GM12878 (cell line): ENCODE measurements around the gene EFNA1. TPM values are rescaled to one million over a fixed set of nuclear protein-coding genes. Genes with fewer than 3 reads are reported as not detected.

Experiments used
- polyA plus RNA-seq, 11 experiments: library from polyadenylated mRNA; depleted of rRNA in 4 of 11; unstranded in 6 of 11; stranded (reverse) in 5 of 11; fragments of >200 nt; fragmentation: Nextera tagmentation in 4 of 11; fragmentation: Illumina TruSeq in 1 of 11; extraction: Ambion mirVana in 4 of 11; extraction: Trizol in 1 of 11; gene quantifications; 1 replicate in 1 of 11; 2 replicates in 10 of 11; pipeline versions ENCODE4 v1.2.1 to v1.2.3, GENCODE V29; 2011 to 2016; ENCODE audit warnings: inconsistent platforms in 2 of 11, missing spikeins in 2 of 11, low read depth in 1 of 11
- small RNA-seq: library from RNA; depleted of rRNA; stranded (forward); fragments of <200 nt; gene quantifications from one replicate; pipeline ENCODE3, GENCODE V24; 2014
- total RNA-seq, 4 experiments: library from RNA; depleted of rRNA in 3 of 4; stranded (reverse); fragments of >200 nt in 3 of 4; fragmentation: Illumina TruSeq in 1 of 4; extraction: Trizol in 1 of 4; gene quantifications; 2 replicates each; pipeline versions ENCODE4 v1.2.1 to v1.2.3, GENCODE V29; 2013 to 2021

The EFNA1 gene
- total and polyA plus RNA-seq, 10 of the 15 experiments (the other 5 are each of a cell fraction or from before 2014, with no cell fraction given), result 0.13 to 7.5 (median 0.28) TPM; not detected in 5

Small RNAs within 50 kb of the gene (small RNA-seq; reads per million reads assigned to genes)
- gene HMGN2P18, result not detected
- gene RF00019, result not detected

Other genes starting within 250 kb of the EFNA1 start
Only the 7 nearest of the 26 such genes appear.
- gene ADAM15, start 76.6 kb upstream of the EFNA1 start, total RNA-seq (2014; rRNA removed), result 21.7 and 28.9 TPM in 2 replicates
- 10.5 and 13.0 TPM in 2 replicates for gene ADAM15, start 76.6 kb upstream of the EFNA1 start, total RNA-seq (2014; rRNA removed; fragmentation: Illumina TruSeq; extraction: Trizol)
- gene ADAM15, start 76.6 kb upstream of the EFNA1 start, total RNA-seq (2021), result 30.0 and 38.8 TPM in 2 replicates
- gene ADAM15, start 76.6 kb upstream of the EFNA1 start, polyA plus RNA-seq (2011; rRNA removed), result 3.1 and 6.4 TPM in 2 replicates
- gene ADAM15, start 76.6 kb upstream of the EFNA1 start, polyA plus RNA-seq (2014; fragmentation: Illumina TruSeq; extraction: Trizol), result 5.7 and 11.3 TPM in 2 replicates
- under 1 TPM; 0.29 to 0.79 TPM for gene ADAM15, start 76.6 kb upstream of the EFNA1 start, polyA plus RNA-seq (2014; fragmentation: Nextera tagmentation; extraction: Ambion mirVana)
- 27.8 and 29.6 TPM in 2 replicates for gene ADAM15, start 76.6 kb upstream of the EFNA1 start, polyA plus RNA-seq (2014; rRNA removed)
- gene ADAM15, start 76.6 kb upstream of the EFNA1 start, polyA plus RNA-seq (2016; fragmentation: Nextera tagmentation; extraction: Ambion mirVana), result 10 to 100 TPM; 16.4 to 18.7 TPM
- gene EFNA4, start 64.1 kb upstream of the EFNA1 start, total RNA-seq (2014; rRNA removed), result 8.7 and 14.1 TPM in 2 replicates
- 3.4 and 4.3 TPM in 2 replicates for gene EFNA4, start 64.1 kb upstream of the EFNA1 start, total RNA-seq (2014; rRNA removed; fragmentation: Illumina TruSeq; extraction: Trizol)
- 5.3 and 6.3 TPM in 2 replicates for gene EFNA4, start 64.1 kb upstream of the EFNA1 start, total RNA-seq (2021)
- gene EFNA4, start 64.1 kb upstream of the EFNA1 start, polyA plus RNA-seq (2011; rRNA removed), result 3.6 and 8.4 TPM in 2 replicates
- gene EFNA4, start 64.1 kb upstream of the EFNA1 start, polyA plus RNA-seq (2014; fragmentation: Illumina TruSeq; extraction: Trizol), result 2.4 and 4.9 TPM in 2 replicates
- gene EFNA4, start 64.1 kb upstream of the EFNA1 start, polyA plus RNA-seq (2014; fragmentation: Nextera tagmentation; extraction: Ambion mirVana), result 1 to 10 TPM in 1 of 2 experiments, under 1 TPM in 1; 0.52 to 1.3 TPM
- gene EFNA4, start 64.1 kb upstream of the EFNA1 start, polyA plus RNA-seq (2014; rRNA removed), result 9.7 and 10.7 TPM in 2 replicates
- gene EFNA4, start 64.1 kb upstream of the EFNA1 start, polyA plus RNA-seq (2016; fragmentation: Nextera tagmentation; extraction: Ambion mirVana), result 1 to 10 TPM; 3.4 to 4.7 TPM
- 1.1 and 1.3 TPM in 2 replicates for gene EFNA3, start 49.0 kb upstream of the EFNA1 start, total RNA-seq (2014; rRNA removed)
- gene EFNA3, start 49.0 kb upstream of the EFNA1 start, total RNA-seq (2014; rRNA removed; fragmentation: Illumina TruSeq; extraction: Trizol), result 0.64 and 0.67 TPM in 2 replicates
- gene EFNA3, start 49.0 kb upstream of the EFNA1 start, total RNA-seq (2021), result 1.2 and 1.5 TPM in 2 replicates
- gene EFNA3, start 49.0 kb upstream of the EFNA1 start, polyA plus RNA-seq (2011; rRNA removed), result 2.3 and 5.4 TPM in 2 replicates
- 0.55 and 1.00 TPM in 2 replicates for gene EFNA3, start 49.0 kb upstream of the EFNA1 start, polyA plus RNA-seq (2014; fragmentation: Illumina TruSeq; extraction: Trizol)
- under 1 TPM; 0.08 to 0.26 TPM for gene EFNA3, start 49.0 kb upstream of the EFNA1 start, polyA plus RNA-seq (2014; fragmentation: Nextera tagmentation; extraction: Ambion mirVana)
- gene EFNA3, start 49.0 kb upstream of the EFNA1 start, polyA plus RNA-seq (2014; rRNA removed), result 1.2 and 1.7 TPM in 2 replicates
- 1 to 10 TPM in 1 of 2 experiments, under 1 TPM in 1; 0.81 to 1.1 TPM for gene EFNA3, start 49.0 kb upstream of the EFNA1 start, polyA plus RNA-seq (2016; fragmentation: Nextera tagmentation; extraction: Ambion mirVana)
- 46.9 and 52.3 TPM in 2 replicates for gene SLC50A1, start 8.0 kb downstream of the EFNA1 start, total RNA-seq (2014; rRNA removed)
- gene SLC50A1, start 8.0 kb downstream of the EFNA1 start, total RNA-seq (2014; rRNA removed; fragmentation: Illumina TruSeq; extraction: Trizol), result 44.0 and 50.2 TPM in 2 replicates
- 32.5 and 38.3 TPM in 2 replicates for gene SLC50A1, start 8.0 kb downstream of the EFNA1 start, total RNA-seq (2021)
- gene SLC50A1, start 8.0 kb downstream of the EFNA1 start, polyA plus RNA-seq (2011; rRNA removed), result 66.4 and 81.0 TPM in 2 replicates
- gene SLC50A1, start 8.0 kb downstream of the EFNA1 start, polyA plus RNA-seq (2014; fragmentation: Illumina TruSeq; extraction: Trizol), result 53.6 and 74.5 TPM in 2 replicates
- 10 to 100 TPM; 70.8 to 85.6 TPM for gene SLC50A1, start 8.0 kb downstream of the EFNA1 start, polyA plus RNA-seq (2014; fragmentation: Nextera tagmentation; extraction: Ambion mirVana)
- gene SLC50A1, start 8.0 kb downstream of the EFNA1 start, polyA plus RNA-seq (2014; rRNA removed), result 62.9 and 77.3 TPM in 2 replicates
- gene SLC50A1, start 8.0 kb downstream of the EFNA1 start, polyA plus RNA-seq (2016; fragmentation: Nextera tagmentation; extraction: Ambion mirVana), result 10 to 100 TPM; 52.4 to 54.4 TPM
- gene DPM3, start 12.7 kb downstream of the EFNA1 start, total RNA-seq (2014; rRNA removed), result 19.6 and 25.8 TPM in 2 replicates
- gene DPM3, start 12.7 kb downstream of the EFNA1 start, total RNA-seq (2014; rRNA removed; fragmentation: Illumina TruSeq; extraction: Trizol), result 9.8 and 13.5 TPM in 2 replicates
- gene DPM3, start 12.7 kb downstream of the EFNA1 start, total RNA-seq (2021), result 53.1 and 56.1 TPM in 2 replicates
- 12.9 and 20.0 TPM in 2 replicates for gene DPM3, start 12.7 kb downstream of the EFNA1 start, polyA plus RNA-seq (2011; rRNA removed)
- 6.0 TPM in 1 of 2 replicates, not detected in the other for gene DPM3, start 12.7 kb downstream of the EFNA1 start, polyA plus RNA-seq (2014; fragmentation: Illumina TruSeq; extraction: Trizol)
- gene DPM3, start 12.7 kb downstream of the EFNA1 start, polyA plus RNA-seq (2014; fragmentation: Nextera tagmentation; extraction: Ambion mirVana), result 10 to 100 TPM in 1 of 2 experiments, 1 to 10 TPM in 1; 5.9 to 25.7 TPM
- gene DPM3, start 12.7 kb downstream of the EFNA1 start, polyA plus RNA-seq (2014; rRNA removed), result 78.7 and 93.1 TPM in 2 replicates
- gene DPM3, start 12.7 kb downstream of the EFNA1 start, polyA plus RNA-seq (2016; fragmentation: Nextera tagmentation; extraction: Ambion mirVana), result 10 to 100 TPM; 42.4 to 48.1 TPM
- gene KRTCAP2, start 45.4 kb downstream of the EFNA1 start, total RNA-seq (2014; rRNA removed), result 142 and 149 TPM in 2 replicates
- gene KRTCAP2, start 45.4 kb downstream of the EFNA1 start, total RNA-seq (2014; rRNA removed; fragmentation: Illumina TruSeq; extraction: Trizol), result 90.5 and 95.1 TPM in 2 replicates
- gene KRTCAP2, start 45.4 kb downstream of the EFNA1 start, total RNA-seq (2021), result 97.2 and 101 TPM in 2 replicates
- 42.5 and 61.3 TPM in 2 replicates for gene KRTCAP2, start 45.4 kb downstream of the EFNA1 start, polyA plus RNA-seq (2011; rRNA removed)
- 92.4 and 139 TPM in 2 replicates for gene KRTCAP2, start 45.4 kb downstream of the EFNA1 start, polyA plus RNA-seq (2014; fragmentation: Illumina TruSeq; extraction: Trizol)
- gene KRTCAP2, start 45.4 kb downstream of the EFNA1 start, polyA plus RNA-seq (2014; fragmentation: Nextera tagmentation; extraction: Ambion mirVana), result 100 to 1,000 TPM; 144 to 181 TPM
- 78.1 and 79.7 TPM in 2 replicates for gene KRTCAP2, start 45.4 kb downstream of the EFNA1 start, polyA plus RNA-seq (2014; rRNA removed)
- 100 to 1,000 TPM; 230 to 238 TPM for gene KRTCAP2, start 45.4 kb downstream of the EFNA1 start, polyA plus RNA-seq (2016; fragmentation: Nextera tagmentation; extraction: Ambion mirVana)
- gene TRIM46, start 46.0 kb downstream of the EFNA1 start, total RNA-seq (2014; rRNA removed), result 1.4 and 1.6 TPM in 2 replicates
- 0.69 and 0.89 TPM in 2 replicates for gene TRIM46, start 46.0 kb downstream of the EFNA1 start, total RNA-seq (2014; rRNA removed; fragmentation: Illumina TruSeq; extraction: Trizol)
- gene TRIM46, start 46.0 kb downstream of the EFNA1 start, total RNA-seq (2021), result 2.0 and 3.0 TPM in 2 replicates
- gene TRIM46, start 46.0 kb downstream of the EFNA1 start, polyA plus RNA-seq (2011; rRNA removed), result 0.65 and 0.90 TPM in 2 replicates
- 0.33 and 1.1 TPM in 2 replicates for gene TRIM46, start 46.0 kb downstream of the EFNA1 start, polyA plus RNA-seq (2014; fragmentation: Illumina TruSeq; extraction: Trizol)
- gene TRIM46, start 46.0 kb downstream of the EFNA1 start, polyA plus RNA-seq (2014; fragmentation: Nextera tagmentation; extraction: Ambion mirVana), result under 1 TPM; 0.08 to 0.20 TPM
- gene TRIM46, start 46.0 kb downstream of the EFNA1 start, polyA plus RNA-seq (2014; rRNA removed), result 3.1 and 4.2 TPM in 2 replicates
- 1 to 10 TPM in 1 of 2 experiments, under 1 TPM in 1; 0.91 to 1.0 TPM for gene TRIM46, start 46.0 kb downstream of the EFNA1 start, polyA plus RNA-seq (2016; fragmentation: Nextera tagmentation; extraction: Ambion mirVana)